ENCODE measurements around the gene NRARP.

- TF ChIP-seq EZH2 (IDR thresholded peaks at IDR 0.05): no peak
- no peak for TF ChIP-seq CTCF (IDR thresholded peaks at IDR 0.05)
These were observed 36.4 kb downstream of the NRARP start for GRCh38 chr9:137265496-137266161.

All from neural progenitor cell (in vitro differentiated cells).